PC-3 (cell line): Measurements from ENCODE around the gene MRPL37. TPM values are rescaled to one million over a fixed set of nuclear protein-coding genes. Genes with fewer than 3 reads are reported as not detected.

Experiments used
- ATAC-seq: fragments of 200-7000 bp; cut with Tn5 transposase; 2 replicates; pipeline ENCODE4 v1.9.1; 2020; ENCODE audit warnings: mild to moderate bottlenecking, moderate library complexity
- BruUV-seq: library from RNA; stranded (reverse); fragments of 400-500 nt; replicated peaks from 2 replicates; lab custom pipeline; 2021; lab: Mats Ljungman, UMichigan
- CTCF ChIA-PET: fragments of 300-600 bp; sonication (Branson Sonifier 250); formaldehyde crosslinking; loops from one replicate; lab custom pipeline; 2022; ENCODE audit warnings: antibody characterized with exemption; lab: Charles Lee
- POLR2A ChIA-PET: fragments of 300-600 bp; sonication (Branson Sonifier 250); formaldehyde crosslinking; loops from one replicate; lab custom pipeline; 2022; ENCODE audit warnings: antibody characterized with exemption; ENCODE audit not compliant: unreplicated experiment; lab: Charles Lee
- DNase-seq: peaks from one replicate; pipeline ENCODE4 v3.0.0-alpha.2; 2015
- H2AFZ ChIP-seq: fragments of 300-600 bp; sonication (generic); 2 replicates; pipeline ENCODE4 v1.6.0; 2016; ENCODE audit warnings: antibody characterized with exemption, low read length
- H3F3A ChIP-seq: fragments of 300-600 bp; sonication (generic); one replicate; pipeline ENCODE4 v1.6.0; 2017; ENCODE audit warnings: antibody characterized with exemption, low read length, control low read depth, mild to moderate bottlenecking; ENCODE audit not compliant: unreplicated experiment
- H3K27ac ChIP-seq: fragments of 300-600 bp; sonication (generic); 2 replicates; pipeline ENCODE4 v1.5.1; 2016; ENCODE audit warnings: mild to moderate bottlenecking, low read length
- H3K27me3 ChIP-seq: fragments of 300-600 bp; sonication (generic); 2 replicates; pipeline ENCODE4 v1.6.1; 2016; ENCODE audit warnings: low read length, mixed read lengths
- H3K36me3 ChIP-seq: fragments of 300-600 bp; sonication (generic); 2 replicates; pipeline ENCODE4 v1.6.1; 2016; ENCODE audit warnings: low read depth, mixed run types, low read length, mixed read lengths
- H3K4me1 ChIP-seq: fragments of 300-600 bp; sonication (generic); 2 replicates; pipeline ENCODE4 v1.5.1; 2016; ENCODE audit warnings: low read length; ENCODE audit not compliant: insufficient read depth
- H3K4me2 ChIP-seq: fragments of 300-600 bp; sonication (generic); 2 replicates; pipeline ENCODE4 v1.6.0; 2016; ENCODE audit warnings: low read length
- H3K4me3 ChIP-seq: fragments of 300-600 bp; sonication (generic); 2 replicates; pipeline ENCODE4 v1.5.1; 2016; ENCODE audit warnings: mild to moderate bottlenecking, low read length, mixed read lengths
- H3K79me2 ChIP-seq: fragments of 300-600 bp; sonication (generic); 2 replicates; pipeline ENCODE4 v1.6.1; 2017; ENCODE audit warnings: low read length, mixed read lengths
- H3K9ac ChIP-seq: fragments of 300-600 bp; sonication (generic); 2 replicates; pipeline ENCODE4 v1.6.0; 2016; ENCODE audit warnings: mild to moderate bottlenecking, low read length
- H3K9me2 ChIP-seq: fragments of 300-600 bp; sonication (generic); replicated peaks from 2 replicates; pipeline ENCODE4 v1.6.1; 2016; ENCODE audit warnings: mixed run types, low read length, mixed read lengths
- H3K9me3 ChIP-seq: fragments of 300-600 bp; sonication (generic); 2 replicates; pipeline ENCODE4 v1.6.1; 2016; ENCODE audit warnings: low read length, mixed read lengths
- H4K20me1 ChIP-seq: fragments of 300-600 bp; sonication (generic); 2 replicates; pipeline ENCODE4 v1.6.1; 2016; ENCODE audit warnings: low read length, mixed read lengths
- CTCF ChIP-seq: fragments of 300-600 bp; sonication (generic); conservative IDR thresholded peaks from 2 replicates; pipeline ENCODE4 v1.5.1; 2017; ENCODE audit warnings: antibody characterized with exemption, low read depth, mild to moderate bottlenecking, low read length
- EZH2 ChIP-seq: fragments of 300-600 bp; sonication (generic); IDR thresholded peaks from one replicate; pipeline ENCODE4 v1.6.1; 2017; ENCODE audit warnings: antibody characterized with exemption, mild to moderate bottlenecking, low read length; ENCODE audit not compliant: unreplicated experiment
- EZH2phosphoT487 ChIP-seq: fragments of 300-600 bp; sonication (generic); IDR thresholded peaks from 2 replicates; pipeline ENCODE4 v1.6.1; 2018; ENCODE audit warnings: mild to moderate bottlenecking, antibody characterized with exemption, low read length, borderline replicate concordance
- intact Hi-C: fragments of 100-400 bp; cut with micrococcal nuclease; formaldehyde crosslinking; loops from 2 replicates; pipeline ENCODE4 v1.9.0; 2023
- total RNA-seq: library from RNA; depleted of rRNA; stranded (reverse); fragments of >200 nt; gene quantifications from 2 replicates; pipeline ENCODE4 v1.2.3, GENCODE V29; 2014

The MRPL37 gene
- total RNA-seq, 1 experiment from 2014 or later: 191 TPM

DNA sequence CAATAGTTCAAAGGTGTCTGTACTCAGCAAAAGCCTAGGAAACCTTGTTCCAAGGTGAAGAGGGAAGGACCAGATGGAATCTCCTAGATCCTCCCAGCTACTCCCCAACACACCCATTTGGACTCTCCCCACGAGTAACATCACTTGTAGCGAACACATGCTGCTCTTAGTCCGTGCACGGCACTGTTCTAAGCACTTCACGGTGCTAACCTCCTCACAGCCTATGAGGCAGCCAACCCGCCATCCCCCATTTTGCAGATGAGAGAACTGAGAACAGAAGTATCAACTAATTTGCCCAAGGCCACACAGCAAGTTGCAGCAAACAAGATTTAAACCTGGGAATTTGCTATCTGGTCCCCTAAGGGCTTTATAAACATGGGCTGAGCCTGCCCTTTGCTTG, 24.3 kb downstream of the MRPL37 start:
- H3K79me2 ChIP-seq: no peaks in the 10 kb centered on the region
- H3K36me3 ChIP-seq: 0 out of 2 replicates have a peak, but pooled peaks cover 6% of the 10 kb centered on the region
- H3K9me2 ChIP-seq: no peaks in the 10 kb centered on the region
- H3K27ac ChIP-seq: no peak overlapping the region
- ATAC-seq: no peak
- intact Hi-C loops: no loop called here
- H3K9me3 ChIP-seq: no peaks in the 10 kb centered on the region
- H3K9ac ChIP-seq: no peak overlapping the region
- no peaks in the 10 kb centered on the region for H3F3A ChIP-seq
- H3K27me3 ChIP-seq: no peaks in the 10 kb centered on the region
- no peak overlapping the region for H3K4me3 ChIP-seq
- no peak for TF ChIP-seq CTCF
- no peak for TF ChIP-seq EZH2phosphoT487
- TF ChIP-seq EZH2: no peak
- H2AFZ ChIP-seq: no peak overlapping the region
- POLR2A ChIA-PET: no interaction called here
- CTCF ChIA-PET: no interaction called here
- peaks cover 11% of the 10 kb centered on the region; the same call in 1 of the 2 replicates for H3K4me1 ChIP-seq
- no TSS peak for BruUV-seq
- no peak for DNase-seq
- no peak overlapping the region for H3K4me2 ChIP-seq
- no peaks in the 10 kb centered on the region for H4K20me1 ChIP-seq

DNA sequence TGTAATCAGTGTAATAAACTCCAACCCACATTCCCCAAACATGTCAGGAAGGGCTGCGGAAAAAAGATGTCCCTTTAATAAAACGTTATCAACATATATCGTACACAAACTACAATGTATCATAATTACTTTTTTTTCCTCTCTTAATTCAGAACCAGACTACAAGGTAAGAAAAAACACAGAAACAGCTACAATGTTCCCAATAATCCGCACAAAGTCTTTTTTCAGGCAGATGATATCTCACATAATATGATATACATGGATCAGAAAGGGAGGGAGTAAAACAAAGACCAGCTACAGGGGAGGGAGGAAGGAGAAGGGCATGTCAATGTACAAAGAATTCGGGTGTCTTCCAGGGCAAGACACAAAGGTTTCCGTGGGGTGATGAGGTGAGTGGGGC, 25.4 kb downstream of the MRPL37 start:
- Histone ChIP-seq H3K27me3 (no peaks in the 10 kb centered on the region), H3K9me2 (no peaks in the 10 kb centered on the region), H3K36me3 (0 out of 2 replicates have a peak, but pooled peaks cover 3% of the 10 kb centered on the region), H3K4me1 (peaks cover 12% of the 10 kb centered on the region; the same call in 1 of the 2 replicates), H3K9ac (no peak overlapping the region), H3K79me2 (no peaks in the 10 kb centered on the region), H3K27ac (no peak overlapping the region), H3K4me3 (no peak overlapping the region), H2AFZ (no peak overlapping the region), H3K4me2 (no peak overlapping the region), H3K9me3 (no peaks in the 10 kb centered on the region), H3F3A (no peaks in the 10 kb centered on the region), H4K20me1 (no peaks in the 10 kb centered on the region)
- intact Hi-C loops: no loop called here
- TF ChIP-seq CTCF (no peak), EZH2 (no peak), EZH2phosphoT487 (no peak)
- DNase-seq: no peak
- POLR2A ChIA-PET: no interaction called here
- no peak for ATAC-seq
- CTCF ChIA-PET: no interaction called here
- BruUV-seq: no TSS peak

DNA sequence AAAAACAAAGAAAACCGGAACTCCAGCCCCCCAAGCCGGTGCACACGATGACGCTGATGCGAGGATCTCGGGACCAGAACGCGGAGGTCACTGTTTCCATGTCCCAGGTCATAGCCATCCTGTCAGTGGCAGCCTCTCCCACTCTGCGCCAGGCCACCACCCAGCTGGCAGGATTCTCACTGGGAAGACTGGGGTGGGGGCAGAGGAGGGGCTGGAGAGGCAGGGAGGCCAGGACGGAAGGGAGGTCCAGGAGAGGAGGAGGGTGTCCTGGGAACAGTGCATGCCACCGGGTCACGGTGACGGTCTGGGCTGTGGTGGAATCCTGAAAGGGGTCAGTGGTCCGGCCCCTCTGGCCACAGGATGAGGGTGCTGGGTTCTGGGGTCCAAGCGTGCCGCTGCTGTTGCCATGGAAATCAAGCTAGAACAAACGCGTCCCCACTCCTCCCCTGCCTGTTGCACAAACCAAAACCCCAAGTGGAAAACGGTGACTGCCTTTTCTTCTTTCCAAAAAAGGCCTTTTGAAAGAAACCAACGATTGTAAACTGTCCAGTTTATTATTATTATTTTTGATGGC, 26.1 kb downstream of the MRPL37 start:
- ChIA-PET POLR2A (no interaction called here), CTCF (no interaction called here)
- ATAC-seq: no peak
- no peak overlapping the region for H3K4me3 ChIP-seq
- no TSS peak for BruUV-seq
- no peak overlapping the region for H3K4me2 ChIP-seq
- 0 out of 2 replicates have a peak, but pooled peaks cover 3% of the 10 kb centered on the region for H3K36me3 ChIP-seq
- no peaks in the 10 kb centered on the region for H3F3A ChIP-seq
- H3K27me3 ChIP-seq: no peaks in the 10 kb centered on the region
- H3K9ac ChIP-seq: no peak overlapping the region
- no peaks in the 10 kb centered on the region for H3K9me3 ChIP-seq
- no peak overlapping the region for H3K27ac ChIP-seq
- peaks cover 12% of the 10 kb centered on the region; the same call in 1 of the 2 replicates for H3K4me1 ChIP-seq
- no peaks in the 10 kb centered on the region for H3K79me2 ChIP-seq
- DNase-seq: no peak
- intact Hi-C loops: no loop called here
- TF ChIP-seq EZH2: no peak
- TF ChIP-seq EZH2phosphoT487: no peak
- TF ChIP-seq CTCF: no peak
- H2AFZ ChIP-seq: no peak overlapping the region
- H3K9me2 ChIP-seq: no peaks in the 10 kb centered on the region
- no peaks in the 10 kb centered on the region for H4K20me1 ChIP-seq
